HG03469 (cell line): Measurements from ENCODE around the gene BMPR1A.
"Not testable (repeated sequence)": the region's sequence is repeated elsewhere in the genome, so short reads cannot be mapped to it uniquely, and the experiment has no call there.

Source experiments
- ATAC-seq: cut with Tn5 transposase; IDR thresholded peaks from one replicate; pipeline ENCODE4 v1.9.1; 2021; ENCODE audit warnings: mild to moderate bottlenecking, moderate library complexity, moderate number of reproducible peaks; ENCODE audit not compliant: unreplicated experiment

Gene BMPR1A

DNA sequence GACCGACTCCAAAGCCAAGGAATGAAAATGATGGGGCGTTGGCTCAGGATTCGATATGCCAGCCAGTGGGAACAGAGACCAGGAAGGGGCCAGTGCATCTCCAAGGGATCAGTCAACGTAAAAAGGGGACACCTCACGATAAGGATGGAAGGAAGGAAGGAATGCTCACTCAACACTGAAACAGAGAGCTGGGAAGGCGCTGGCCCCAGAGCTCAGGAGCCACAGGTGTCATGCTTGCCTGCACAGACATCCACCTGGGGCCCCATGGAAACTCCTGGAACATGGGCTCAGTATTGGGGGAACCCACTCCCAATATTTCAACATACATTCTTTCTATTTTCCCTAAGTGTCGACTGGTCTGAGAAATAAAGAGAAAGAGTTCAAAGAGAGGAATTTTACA, 195.7 kb downstream of the BMPR1A start:
- no peak for ATAC-seq

DNA sequence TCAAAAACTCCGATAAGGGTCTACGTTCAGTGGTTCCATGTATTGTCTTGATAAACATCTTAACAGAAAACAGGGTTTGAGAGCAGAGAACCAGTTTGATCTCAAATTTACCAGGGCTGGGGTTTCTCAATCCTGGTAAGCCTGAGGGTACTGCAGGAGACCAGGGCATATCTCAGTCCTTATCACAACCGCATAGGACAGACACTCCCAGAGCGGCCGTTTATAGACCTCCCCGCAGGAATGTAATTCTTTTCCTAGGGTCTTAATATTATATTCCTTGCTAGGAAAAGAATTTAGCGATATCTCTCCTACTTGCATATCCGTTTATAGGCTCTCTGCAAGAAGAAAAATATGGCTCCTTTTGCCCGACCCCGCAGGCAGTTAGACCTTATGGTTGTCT, 196.3 kb downstream of the BMPR1A start:
- ATAC-seq = not testable (repeated sequence)

DNA sequence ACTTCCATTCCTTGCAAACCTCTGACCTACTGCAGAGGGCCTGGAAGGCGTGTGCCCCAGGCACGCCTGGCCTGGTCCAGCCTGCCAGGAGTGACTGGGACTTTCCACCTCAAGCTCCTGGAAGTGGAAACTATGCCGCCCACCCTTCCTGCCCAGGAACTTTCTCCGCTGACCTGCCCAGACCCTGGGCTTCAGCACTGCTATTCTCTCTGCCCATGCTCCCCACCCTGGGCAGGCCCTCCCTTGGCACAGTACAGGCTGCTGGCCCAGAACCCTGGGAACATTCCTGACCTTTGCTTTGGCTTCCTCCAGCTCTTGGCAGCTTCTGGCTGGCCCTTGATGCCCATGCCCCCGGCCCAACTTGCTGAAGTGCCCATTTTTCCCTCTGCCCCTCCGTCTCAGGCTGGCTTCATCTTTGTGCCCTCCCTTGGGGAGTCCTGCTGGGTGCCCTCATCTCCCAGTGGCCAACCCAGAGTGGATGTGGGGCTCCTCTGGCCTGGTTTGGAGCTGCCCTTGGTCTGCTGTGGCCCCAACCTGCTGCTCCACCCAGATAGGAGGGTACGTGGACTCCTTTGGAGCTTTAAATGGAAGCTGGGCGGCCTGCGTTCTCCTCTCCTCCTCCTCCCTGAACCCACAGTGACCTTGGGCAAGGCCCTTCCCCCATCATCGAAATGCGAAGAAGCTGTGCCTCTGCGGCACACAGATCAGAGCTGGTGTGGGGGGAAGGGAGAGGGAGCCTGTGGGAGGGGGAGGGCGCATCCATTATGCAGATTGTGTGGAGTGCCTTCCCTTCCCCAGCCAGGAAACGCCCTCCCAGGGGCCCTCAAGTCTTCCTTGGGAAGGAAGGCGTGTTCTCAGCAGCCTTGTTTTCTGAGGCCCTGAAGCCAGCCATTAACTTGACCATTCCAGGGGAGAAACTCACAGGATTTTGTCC, 197.6 kb downstream of the BMPR1A start:
- no peak for ATAC-seq

DNA sequence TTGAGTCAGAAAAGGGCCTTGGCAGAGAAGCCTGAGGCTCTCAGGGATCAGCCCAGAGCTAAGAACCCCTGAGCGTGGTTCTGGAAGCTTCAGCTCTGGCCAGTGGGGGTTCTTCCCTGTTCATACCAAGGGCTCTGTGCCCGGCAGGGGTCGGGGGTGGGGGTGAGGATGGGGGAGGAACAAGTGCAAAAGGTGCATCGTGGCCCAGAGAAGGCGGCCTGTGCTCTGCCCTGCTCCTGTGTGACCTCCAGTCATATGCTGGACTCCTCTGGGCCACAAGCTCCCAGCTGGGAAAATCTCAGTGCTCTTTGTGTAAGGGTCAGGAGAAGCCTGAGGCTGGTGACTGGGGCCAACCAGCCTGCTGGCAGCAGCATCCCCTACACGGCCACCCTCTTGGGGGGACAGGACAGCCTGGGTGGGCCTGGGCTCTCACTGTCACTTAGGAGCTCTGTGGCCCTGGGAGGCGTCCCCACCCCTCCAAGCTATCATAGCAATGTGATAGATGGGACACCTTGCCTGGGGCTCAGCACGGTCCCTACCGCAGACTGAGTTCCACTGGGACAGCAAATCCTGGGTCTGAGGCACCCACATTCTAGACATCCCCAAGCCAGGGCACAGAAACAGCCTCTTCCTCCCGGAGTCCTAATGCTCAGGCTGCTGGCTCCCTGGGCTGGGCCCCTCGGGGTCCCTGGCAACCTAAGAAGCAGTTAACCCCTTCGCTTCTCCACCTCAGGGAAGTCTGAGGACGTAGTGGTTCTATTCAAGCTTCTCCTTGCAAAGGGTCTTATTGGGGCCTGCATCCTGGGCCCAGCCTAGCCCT, 198.5 kb downstream of the BMPR1A start:
- no peak for ATAC-seq

DNA sequence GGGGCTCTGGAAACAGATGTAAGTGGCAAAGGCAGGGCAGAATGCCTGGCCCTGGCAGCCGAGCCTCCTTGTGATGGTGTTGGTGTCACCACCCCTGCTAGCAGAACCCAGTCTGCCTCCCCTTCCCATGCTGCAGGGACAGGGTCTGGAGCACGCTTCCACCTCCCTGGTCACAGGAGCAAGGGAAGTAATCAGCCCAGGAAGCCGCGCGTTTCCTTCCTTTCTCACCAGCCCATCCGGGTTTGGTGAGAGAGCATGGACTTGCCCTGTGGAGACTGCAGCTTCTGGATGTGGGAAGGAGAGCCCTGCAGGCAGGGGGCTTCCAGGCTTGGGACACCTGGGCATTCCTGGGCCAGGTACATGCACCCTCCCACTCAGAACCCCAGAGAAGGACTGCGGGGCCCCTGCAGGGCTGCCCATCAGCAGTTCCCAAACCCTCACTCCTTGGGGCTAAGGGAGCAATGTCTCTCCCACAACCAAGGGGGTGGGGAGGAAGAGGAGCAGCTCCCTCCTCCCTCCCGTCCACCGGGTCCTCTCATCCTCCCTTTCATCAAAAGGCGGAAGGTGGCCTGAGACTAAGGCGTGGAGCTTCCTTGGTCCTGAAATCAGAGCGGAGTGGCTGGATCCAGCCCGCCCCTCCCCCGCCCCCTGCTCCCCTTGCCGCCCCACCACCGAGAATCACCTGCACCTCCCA, 199.2 kb downstream of the BMPR1A start:
- ATAC-seq = no peak

DNA sequence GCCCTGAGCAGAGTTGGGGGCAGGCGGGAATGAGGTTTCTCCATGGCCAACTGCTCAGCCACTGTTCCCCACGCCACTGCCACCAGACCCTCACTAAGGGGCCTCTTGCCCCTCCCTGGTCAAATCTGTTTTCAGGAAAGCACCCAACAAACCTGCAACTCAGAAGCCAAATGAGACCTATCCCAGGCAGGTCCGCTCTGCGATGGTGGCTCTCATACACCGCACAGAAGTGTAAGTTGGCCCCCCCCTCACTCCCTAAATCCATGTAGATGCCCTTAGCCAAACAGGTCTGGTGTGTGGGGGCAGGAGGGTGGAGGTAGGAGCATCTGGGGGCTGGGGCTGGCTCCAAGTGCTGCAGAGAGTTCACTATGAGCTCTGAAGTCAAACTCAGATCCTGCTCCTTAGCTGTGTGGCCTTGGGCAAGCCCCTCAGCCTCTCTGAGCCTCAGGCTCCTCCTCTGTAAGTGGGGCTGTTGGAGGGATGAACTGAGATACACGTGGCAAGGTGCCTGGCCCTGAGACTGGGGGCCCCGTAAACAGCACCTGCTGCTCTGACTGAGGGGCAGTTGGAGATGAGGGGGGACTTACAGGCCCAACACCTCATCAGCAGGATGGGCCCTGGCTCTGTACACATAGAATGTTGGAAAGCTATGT, 199.9 kb downstream of the BMPR1A start:
- no peak for ATAC-seq

DNA sequence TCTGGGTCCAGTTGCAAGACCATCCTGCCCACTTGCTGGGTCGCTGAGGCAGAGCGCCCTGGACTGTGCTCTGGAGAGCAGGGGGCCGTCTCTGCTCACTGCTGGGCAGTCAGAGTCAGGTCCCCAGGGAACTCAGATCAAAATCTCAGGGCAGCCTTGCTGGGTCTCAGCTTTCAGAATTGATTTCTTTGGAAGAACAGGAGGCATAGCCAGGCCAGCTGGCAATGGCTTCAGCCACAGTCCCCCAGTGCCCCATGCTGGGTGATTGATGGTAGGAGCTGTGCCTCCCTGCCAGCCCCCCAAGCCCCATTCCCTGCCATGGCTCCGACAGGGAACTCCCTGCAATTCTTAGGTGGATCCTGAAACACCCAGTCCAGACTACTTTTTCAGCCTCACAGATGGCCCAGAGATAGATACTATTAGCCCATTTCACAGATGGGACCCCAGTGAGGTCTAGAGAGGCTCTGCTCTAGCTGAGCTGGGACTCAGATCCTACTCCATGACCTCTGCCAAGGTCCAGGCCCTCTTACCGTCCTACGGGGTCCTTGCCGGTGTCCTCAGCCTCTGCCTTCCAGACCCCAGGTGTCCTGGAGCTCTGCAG, 200.5 kb downstream of the BMPR1A start:
- ATAC-seq = no peak

DNA sequence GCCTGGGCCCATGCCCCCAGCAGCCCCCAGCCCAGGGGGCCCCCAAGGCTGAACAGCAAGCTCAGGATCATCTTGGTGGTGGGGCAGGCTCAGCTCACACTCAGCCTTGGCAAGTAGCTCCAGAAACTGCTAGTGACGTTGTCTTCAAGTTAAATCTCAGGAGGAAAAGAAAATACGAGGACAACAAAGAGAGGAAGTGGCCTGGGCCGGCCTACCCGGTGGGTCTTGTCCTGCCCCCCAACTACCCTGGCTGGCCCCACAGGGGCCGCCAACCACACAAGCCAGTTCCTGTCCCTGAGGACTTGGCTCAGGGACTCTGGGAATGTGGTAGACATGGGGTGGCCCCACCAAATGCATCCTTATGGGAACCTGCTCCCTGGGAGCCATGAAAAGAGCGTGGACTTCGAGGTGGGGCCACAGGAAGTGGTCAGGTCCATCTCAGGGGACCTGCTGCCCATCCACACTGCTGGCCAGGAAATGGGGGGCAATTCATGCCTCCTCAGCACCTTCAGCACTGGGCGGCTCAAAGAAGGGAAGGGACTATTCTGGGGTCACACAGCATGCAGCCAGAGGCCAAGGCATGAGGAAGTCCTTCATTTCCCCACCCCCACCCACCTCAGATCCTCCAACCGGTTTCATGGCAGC, 201.2 kb downstream of the BMPR1A start, which contains the start of gene MMRN2:
MMRN2 (minus strand) TSS at position 145 of the 645 bp plus-strand sequence; CDS start at position 71, 74 bp downstream.
- ATAC-seq = no peak

DNA sequence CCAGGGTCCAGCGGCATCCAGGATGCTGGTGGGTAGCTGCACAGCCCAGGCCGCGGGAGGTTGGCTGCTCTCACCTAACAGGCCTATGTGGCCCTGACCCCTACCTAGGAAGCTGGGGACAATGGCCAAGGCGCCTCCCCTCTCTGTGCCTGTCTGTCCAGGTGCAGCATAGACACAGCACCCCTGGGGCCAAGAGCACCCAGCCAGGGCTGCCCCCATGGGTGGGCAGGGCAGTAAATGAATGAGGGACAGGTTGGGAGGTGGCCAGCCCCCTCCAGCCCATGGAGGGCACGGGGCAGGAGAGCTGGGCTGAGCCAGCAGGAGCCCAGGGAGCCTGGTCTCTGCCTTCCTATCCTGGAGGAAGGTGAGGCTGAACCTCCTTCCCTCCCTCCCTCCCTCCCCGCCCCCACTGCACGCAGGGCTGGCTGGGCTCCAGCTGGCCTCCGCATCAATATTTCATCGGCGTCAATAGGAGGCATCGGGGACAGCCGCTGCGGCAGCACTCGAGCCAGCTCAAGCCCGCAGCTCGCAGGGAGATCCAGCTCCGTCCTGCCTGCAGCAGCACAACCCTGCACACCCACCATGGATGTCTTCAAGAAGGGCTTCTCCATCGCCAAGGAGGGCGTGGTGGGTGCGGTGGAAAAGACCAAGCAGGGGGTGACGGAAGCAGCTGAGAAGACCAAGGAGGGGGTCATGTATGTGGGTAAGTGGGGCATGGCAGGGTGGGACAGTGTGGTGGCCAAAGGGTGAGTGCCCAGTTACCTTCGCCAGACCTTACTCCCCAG, 201.9 kb downstream of the BMPR1A start, which contains the start of gene SNCG:
SNCG (plus strand) TSS at position 484 of the 785 bp plus-strand sequence; CDS start at position 583, 99 bp downstream.
- no peak for ATAC-seq

DNA sequence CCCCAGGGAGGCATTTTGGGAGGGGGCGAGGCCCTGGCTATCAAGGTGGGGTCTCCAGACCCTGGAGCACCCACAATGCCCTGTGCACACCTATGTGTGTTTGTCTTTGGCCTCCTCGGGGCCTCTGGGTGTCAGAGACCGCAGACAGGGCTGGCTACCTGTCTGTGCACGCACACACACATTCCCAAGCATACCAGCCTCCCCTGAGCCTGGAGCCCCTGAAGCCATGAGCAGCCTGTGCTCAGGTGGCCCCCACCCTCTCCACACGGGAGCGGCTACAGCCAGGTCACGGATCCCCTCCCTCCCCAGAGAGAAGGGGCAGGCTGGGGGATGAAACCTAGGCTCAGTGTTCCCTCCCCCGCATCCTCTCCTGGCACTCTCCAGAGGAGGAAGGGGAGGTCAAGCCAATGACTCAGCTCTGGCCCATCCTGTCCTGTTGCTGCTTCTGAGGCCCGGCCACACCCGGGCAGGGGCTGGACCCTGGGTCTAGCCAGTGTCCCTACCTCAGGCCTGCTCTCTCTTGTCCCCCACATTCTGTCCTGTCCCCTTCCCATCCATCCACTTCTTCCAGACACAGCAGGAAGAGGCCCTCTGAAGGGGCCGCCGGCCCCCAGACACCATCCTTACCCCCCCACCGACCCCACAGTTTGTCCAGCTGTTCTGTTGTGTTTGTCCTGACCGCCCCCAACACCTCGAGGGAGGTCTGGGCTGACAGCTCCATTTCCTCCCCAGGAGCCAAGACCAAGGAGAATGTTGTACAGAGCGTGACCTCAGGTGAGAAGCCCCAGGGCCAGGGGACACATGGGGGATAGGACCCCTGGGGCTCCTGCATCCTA, 202.7 kb downstream of the BMPR1A start:
- no peak for ATAC-seq

DNA sequence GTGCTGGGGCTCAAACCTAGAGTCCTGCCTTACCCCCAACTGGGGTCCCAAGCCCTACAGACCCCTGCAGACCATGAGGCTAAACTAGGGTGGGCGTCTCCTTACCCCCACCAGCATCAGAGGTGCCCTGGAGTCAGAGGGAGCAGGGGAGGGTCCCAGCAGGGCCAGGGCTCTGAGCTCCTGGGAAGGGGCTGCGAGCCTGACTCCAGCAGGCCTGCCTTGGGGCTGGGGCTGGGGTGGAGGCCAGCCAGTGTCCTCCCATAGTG, 203.3 kb downstream of the BMPR1A start:
- ATAC-seq = no peak

DNA sequence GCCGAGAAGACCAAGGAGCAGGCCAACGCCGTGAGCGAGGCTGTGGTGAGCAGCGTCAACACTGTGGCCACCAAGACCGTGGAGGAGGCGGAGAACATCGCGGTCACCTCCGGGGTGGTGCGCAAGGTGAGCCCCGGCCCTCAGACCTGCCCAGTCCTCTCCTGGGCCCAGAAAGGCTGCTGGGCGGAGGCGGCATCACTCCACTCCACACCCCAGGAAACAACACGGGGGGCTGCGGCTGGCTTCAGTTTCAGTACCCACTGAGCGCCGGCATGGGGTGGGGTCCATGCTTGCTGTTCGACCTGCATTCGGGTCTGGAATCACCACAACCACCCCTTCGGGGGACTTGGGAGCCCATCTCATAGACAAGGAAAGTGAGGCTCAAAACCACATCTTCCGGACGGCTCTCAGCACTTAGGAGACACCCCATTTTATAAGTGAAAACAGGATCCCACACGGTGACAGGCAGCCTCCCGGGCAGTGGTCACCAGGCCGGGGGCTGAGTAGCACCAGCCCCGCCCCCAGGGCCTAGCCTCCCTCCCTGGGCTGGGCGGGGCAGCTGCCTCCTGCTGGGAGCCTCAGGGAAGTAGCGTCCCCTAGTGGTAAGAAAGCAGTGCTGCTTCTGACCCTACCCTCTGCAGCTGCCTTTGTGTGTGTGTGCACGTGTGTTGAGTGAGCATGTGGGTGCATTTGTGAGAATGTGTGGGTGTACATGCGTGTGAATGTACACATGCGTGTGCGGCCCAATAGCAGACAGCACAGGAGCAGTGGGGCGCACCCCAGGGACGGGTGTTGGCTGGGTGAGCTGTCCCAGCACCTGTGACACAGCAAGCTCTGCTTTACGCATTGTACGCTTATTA, 203.8 kb downstream of the BMPR1A start:
- peak; percentile 70 for ATAC-seq

DNA sequence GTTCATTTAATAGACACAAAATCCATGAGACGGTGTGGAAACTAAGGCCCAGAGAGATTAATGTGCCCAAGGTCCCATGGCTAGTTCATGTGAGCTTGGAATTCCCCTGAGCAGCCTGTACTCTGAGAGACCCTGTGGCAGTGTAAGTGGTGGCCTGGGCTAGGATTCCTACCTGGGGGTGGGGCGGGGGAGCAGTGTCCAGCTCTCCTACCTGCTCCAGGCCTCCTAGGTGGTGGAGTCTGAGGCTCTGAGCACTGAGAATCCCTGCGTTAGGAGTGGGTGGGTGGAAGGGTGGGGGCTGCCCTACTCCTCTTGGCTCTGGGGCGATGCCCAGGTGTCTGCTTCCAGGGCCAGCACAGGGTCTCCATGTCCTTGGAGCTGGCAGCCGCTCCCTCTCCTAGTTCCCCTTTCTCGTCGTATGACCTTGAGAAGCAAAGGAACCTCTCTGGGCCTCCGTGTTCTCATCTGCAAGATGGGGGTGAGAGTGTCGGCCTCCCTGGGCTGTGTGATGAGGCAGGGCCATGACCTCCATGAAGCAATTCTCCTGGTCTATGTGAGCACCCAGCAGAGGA, 204.5 kb downstream of the BMPR1A start:
- no peak for ATAC-seq

DNA sequence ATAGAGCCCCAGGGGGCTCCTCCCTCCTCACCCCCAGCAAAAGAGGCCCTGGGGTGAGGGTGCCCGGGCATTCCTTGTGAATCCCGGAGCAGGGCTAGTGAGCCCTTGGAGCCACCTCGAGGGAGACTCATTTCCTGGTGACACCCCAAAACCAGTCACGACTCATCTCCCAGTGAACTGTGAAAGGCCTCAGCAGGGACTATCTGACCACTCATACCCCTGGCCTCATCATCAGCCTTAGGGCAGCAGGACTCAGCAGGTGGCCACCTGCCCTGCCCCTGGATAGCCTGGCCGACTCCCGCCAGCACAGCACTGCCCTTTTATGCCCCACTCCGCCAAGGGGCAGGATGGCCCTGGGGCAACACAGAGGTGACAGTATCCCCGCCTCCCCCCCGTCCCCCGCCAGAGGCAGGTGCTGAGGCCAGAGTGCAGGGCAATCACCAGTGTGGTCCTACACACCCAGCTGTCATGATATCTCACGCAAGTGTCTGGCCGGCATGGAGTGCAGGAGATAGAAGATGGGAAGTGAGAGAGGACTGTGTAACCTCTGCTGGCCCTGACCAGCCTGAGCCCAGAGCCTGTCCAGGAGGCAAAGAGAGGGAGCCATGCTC, 205.2 kb downstream of the BMPR1A start:
- no peak for ATAC-seq

DNA sequence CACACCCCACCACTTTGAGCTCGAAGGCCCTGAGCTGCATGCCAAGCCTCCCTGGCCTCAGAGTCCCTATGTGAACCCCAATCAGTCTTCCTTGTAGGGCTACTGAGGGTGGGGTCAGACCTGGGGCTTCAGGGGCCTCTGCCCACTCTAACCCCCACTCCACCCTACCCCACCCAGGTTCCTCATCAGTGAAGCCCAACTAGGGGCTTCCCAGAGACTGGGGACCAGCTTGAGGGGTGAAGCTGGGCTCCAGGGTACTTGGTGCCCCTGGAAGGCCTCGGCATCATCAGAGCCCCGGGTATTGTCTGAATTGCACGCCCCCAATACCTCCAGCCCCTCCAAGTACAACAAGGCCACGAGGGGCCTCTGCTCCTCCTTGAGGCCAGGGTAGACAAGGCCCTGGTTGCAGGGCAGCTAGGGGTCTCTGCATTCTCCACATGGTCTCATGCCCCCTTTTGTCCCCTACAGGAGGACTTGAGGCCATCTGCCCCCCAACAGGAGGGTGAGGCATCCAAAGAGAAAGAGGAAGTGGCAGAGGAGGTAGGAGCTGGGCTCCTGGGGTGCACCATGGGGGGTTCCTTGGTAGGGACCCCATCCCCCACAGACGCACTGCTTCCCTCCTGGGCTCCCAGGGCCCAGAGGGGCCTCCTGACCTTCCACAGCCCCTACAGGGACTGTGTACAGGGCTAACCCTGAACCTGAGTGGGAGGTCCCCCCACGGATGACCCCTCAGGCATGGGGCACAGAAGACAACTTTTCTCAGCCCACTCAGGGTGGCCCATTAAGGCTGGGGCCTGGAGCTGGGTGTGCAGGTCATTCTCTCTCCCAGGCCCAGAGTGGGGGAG, 205.9 kb downstream of the BMPR1A start:
- ATAC-seq = no peak

DNA sequence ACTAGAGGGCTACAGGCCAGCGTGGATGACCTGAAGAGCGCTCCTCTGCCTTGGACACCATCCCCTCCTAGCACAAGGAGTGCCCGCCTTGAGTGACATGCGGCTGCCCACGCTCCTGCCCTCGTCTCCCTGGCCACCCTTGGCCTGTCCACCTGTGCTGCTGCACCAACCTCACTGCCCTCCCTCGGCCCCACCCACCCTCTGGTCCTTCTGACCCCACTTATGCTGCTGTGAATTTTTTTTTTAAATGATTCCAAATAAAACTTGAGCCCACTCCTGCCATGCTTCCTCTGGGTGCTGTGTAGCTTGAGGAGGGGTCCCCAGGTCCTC, 206.5 kb downstream of the BMPR1A start:
- no peak for ATAC-seq
